HUES64 (cell line): ENCODE data around the gene RHOB.

Experiments used
- H3K27ac ChIP-seq: 2 replicates; pipeline ENCODE4 v1.7.0; 2013; ENCODE audit warnings: low read depth, low read length, inconsistent platforms
- H3K27me3 ChIP-seq: 2 replicates; pipeline ENCODE4 v1.6.1; 2013; ENCODE audit warnings: mild to moderate bottlenecking, low read length; ENCODE audit not compliant: insufficient read depth
- H3K36me3 ChIP-seq: 2 replicates; pipeline ENCODE4 v1.6.1; 2013; ENCODE audit warnings: mild to moderate bottlenecking, low read length; ENCODE audit not compliant: insufficient read depth
- H3K4me1 ChIP-seq: 2 replicates; pipeline ENCODE4 v1.6.1; 2013; ENCODE audit warnings: mild to moderate bottlenecking, low read length, moderate library complexity; ENCODE audit not compliant: insufficient read depth
- H3K4me3 ChIP-seq: 2 replicates; pipeline ENCODE4 v1.5.1; 2013; ENCODE audit warnings: mild to moderate bottlenecking, low read length, moderate library complexity
- H3K9ac ChIP-seq: 2 replicates; pipeline ENCODE4 v1.6.1; 2013; ENCODE audit warnings: mild to moderate bottlenecking, low read depth, low read length
- H3K9me3 ChIP-seq: 2 replicates; pipeline ENCODE4 v1.6.1; 2013; ENCODE audit warnings: low read depth, low read length; ENCODE audit not compliant: insufficient read depth
- WGBS: fragments of 150-250, 120-280 bp; methylation state at CpG from one replicate; pipeline ENCODE4 v1.1.7; 2013; ENCODE audit warnings: missing lambda C conversion rate; 5-methylcytosine and 5-hydroxymethylcytosine counted together

The RHOB gene

DNA sequence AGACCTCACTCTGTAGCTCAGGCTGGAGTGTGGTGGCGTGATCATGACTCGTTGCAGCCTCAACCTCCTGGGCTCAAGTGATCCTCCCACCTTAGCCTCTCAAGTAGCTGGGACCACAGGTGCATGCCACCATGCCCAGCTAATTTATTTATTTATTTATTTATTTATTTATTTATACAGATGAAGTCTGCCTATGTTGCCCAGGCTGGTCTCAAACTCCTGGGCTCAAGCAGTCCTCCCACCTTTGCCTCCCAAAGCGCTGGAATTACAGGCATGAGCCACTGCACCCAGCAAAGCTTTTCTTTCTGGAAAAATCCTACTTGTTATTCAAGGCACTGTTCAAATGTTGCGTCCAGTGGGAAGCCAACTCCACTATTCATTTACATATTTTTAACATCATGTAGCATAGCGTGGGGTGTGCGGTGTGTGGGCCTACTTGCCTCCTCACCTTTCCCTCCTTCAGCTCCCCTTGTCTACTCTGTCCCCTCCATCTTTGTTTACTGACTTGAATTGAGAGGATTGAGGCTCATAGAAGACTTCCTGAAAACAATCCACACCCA is 6.8 kb upstream of the RHOB start:
- H3K27ac ChIP-seq: no peak overlapping the region
- no peak overlapping the region for H3K9ac ChIP-seq
- H3K4me3 ChIP-seq: no peak overlapping the region
- peaks cover 6% of the 10 kb centered on the region for H3K27me3 ChIP-seq
- no peaks in the 10 kb centered on the region for H3K9me3 ChIP-seq
- peaks cover 21% of the 10 kb centered on the region for H3K4me1 ChIP-seq
- no peaks in the 10 kb centered on the region for H3K36me3 ChIP-seq
- WGBS: 95% methylated on average over 6 of the region's 6 CpGs

DNA sequence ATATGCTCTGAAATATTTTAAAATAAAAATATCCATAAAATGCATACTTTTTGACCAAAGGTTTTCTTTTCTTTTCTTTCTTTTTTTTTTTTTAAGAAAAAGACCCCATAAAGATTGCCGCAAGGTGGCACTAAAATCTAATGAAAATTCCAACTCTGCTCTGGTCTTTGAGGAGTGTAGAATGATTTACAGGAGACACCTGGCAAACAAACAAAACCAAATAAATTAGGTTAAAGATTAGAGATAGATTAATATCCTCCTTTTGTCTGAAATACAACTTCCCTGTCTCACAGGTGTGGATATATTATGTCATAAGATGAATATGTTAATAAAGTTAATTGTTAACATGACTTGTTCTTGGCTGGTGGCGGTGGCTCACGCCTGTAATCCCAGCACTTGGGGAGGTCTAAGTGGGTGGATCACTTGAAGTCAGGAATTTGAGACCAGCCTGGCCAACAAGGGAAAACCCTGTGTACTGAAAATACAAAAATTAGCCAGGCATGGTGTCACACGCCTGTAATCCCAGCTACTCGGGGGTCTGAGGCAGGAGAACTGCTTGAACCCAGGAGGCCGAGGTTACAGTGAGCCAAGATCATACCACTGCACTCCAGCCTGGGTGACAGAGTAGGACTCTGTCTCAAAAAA is 3.5 kb upstream of the RHOB start:
- Histone ChIP-seq H3K27ac (no peak overlapping the region), H3K9ac (no peak overlapping the region), H3K9me3 (no peaks in the 10 kb centered on the region), H3K36me3 (no peaks in the 10 kb centered on the region; the same call in 1 of the 2 replicates), H3K4me1 (peaks cover 27% of the 10 kb centered on the region), H3K4me3 (no peak overlapping the region), H3K27me3 (peaks cover 33% of the 10 kb centered on the region)
- WGBS: 86% methylated on average over 5 of the region's 6 CpGs

DNA sequence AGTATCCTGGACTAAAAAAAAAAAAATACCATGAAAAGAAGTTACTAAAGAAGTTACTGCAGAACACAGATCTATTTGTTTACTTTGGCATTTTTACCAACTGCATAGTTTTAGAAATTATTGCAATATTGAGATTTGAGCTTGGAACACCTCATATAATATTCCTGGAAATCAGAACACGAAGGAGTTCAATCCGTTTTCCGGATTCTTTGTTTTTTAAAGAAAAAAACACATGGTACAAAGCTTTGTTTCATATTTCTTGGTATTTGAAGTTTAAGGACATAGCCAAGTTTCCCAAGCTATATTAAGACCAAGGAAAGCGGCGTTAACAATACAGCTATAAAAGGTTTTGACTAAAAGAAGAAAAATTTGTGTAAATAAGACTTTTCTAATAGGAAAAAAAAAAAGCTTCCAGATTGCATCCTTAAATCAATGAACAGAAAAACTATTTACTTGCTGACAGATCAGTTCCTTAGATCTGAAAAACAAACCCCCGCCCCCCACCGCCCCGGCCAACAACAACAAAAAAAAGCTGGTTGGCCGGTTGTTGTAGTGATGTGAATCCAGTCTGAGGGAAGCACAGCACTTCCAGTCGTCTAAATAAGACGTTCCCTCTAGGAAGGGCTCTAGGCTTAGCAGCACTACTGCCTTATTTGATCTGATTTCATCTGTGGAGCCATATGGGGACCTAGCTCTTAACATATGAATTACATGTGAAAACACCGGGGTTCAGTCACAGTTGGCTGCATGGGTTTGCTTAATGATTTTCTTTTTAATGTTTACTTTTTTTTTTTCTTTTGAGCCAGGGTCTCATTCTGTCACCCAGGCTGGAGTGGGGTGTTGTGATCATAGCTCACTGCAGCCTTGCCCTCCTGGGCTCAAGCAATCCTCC is 2.5 kb upstream of the RHOB start:
- WGBS: 53% methylated on average over 9 of the region's 12 CpGs

DNA sequence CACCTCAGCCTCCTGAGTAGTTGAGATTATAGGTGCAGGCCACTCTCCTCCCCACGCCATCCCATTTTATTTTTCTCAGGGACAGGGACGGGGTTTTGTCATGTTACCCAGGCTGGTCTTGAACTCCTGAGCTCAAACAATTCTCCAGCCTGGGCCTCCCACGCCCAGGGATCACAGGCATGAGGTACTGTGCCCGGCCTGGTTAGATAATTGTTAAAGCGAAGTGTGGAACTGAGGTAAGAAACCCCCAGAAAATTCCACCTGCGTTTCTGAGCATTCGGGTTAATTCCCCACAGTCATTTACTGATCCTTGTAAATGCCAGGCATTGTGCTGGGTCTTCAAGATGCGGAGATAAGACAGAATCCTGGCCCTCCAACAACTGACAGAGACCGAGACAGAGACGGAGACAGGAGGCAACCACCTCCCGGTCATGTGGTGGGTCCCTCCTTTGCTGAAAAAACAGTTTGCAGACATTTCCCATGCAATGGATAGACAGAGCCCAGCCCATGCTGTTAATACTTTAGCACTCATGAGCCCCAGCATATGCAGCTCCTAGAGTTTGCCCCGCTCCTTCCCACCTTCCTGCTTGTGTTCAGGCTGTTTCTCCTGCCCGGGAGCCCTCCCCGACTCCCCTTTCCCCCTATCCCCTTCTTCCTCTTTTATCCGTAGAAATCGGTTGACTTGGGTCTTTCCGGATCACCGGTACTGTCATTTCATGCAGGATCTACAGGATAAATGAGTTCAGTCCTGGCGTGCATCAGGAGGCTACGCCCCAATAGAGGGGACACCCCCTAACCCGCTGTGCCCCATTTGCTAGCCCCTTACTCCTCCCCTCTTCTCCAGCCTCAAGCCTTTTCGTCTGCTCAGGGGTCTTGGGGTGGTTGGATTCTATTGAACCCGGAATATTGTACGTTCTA is 1.6 kb upstream of the RHOB start:
- Histone ChIP-seq H3K36me3 (peaks cover 2% of the 10 kb centered on the region; the same call in 1 of the 2 replicates), H3K27ac (no peak overlapping the region), H3K9ac (no peak overlapping the region), H3K4me3 (no peak overlapping the region), H3K4me1 (peaks cover 44% of the 10 kb centered on the region), H3K27me3 (peaks cover 51% of the 10 kb centered on the region), H3K9me3 (no peaks in the 10 kb centered on the region)
- WGBS: 47% methylated on average over 21 of the region's 24 CpGs

More for the DNA sequence above, 2.5 kb upstream of the RHOB start:
- H3K9me3 ChIP-seq: no peaks in the 10 kb centered on the region
- H3K27ac ChIP-seq: no peak overlapping the region
- peaks cover 43% of the 10 kb centered on the region for H3K27me3 ChIP-seq
- H3K4me3 ChIP-seq: no peak overlapping the region
- H3K36me3 ChIP-seq: peaks cover 2% of the 10 kb centered on the region; the same call in 1 of the 2 replicates
- H3K4me1 ChIP-seq: peaks cover 36% of the 10 kb centered on the region
- H3K9ac ChIP-seq: no peak overlapping the region

DNA sequence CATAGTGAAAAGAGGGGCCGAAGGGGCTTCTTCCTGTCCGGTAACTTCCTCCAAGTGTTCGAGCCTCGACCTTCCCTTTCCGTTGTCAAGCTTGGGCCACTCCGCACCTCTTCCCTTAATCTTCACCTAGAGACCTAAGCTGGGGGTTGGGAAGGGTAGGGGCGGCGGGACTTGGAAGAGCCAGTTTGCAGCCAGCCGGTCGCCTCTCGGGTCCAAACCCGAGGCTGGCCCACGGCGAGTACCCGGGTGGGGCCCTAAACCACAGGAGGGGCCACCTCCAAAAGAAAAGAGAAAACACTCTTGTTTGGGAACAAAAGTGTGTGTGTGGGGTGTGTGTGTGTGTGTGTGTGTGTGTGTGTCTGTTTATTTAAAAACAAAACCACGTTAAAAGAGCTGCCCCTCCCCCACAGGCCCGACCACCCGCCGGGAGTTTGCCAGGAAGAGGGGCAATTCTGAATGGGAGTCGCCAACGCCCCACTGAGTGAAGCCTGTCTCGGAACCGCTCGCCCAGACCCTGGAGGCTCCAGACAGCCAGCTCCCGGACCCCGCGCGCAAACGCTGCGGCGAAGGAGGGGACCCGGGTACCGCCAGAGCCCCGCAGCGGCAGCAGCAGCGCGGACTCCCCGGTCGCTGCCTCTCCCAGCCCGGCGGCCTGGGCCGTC is 488 bp upstream of the RHOB start:
- Histone ChIP-seq H3K4me1 (peaks cover 54% of the 10 kb centered on the region), H3K27me3 (peaks cover 60% of the 10 kb centered on the region), H3K4me3 (peak overlapping the region; percentile 90), H3K9ac (peak overlapping the region; percentile 39; the same call in 1 of the 2 replicates), H3K27ac (0 out of 2 replicates have a peak overlapping the region, but pooled peaks have one; percentile 19), H3K9me3 (no peaks in the 10 kb centered on the region), H3K36me3 (peaks cover 2% of the 10 kb centered on the region; the same call in 1 of the 2 replicates)
- WGBS: 3% methylated on average over 39 of the region's 42 CpGs

DNA sequence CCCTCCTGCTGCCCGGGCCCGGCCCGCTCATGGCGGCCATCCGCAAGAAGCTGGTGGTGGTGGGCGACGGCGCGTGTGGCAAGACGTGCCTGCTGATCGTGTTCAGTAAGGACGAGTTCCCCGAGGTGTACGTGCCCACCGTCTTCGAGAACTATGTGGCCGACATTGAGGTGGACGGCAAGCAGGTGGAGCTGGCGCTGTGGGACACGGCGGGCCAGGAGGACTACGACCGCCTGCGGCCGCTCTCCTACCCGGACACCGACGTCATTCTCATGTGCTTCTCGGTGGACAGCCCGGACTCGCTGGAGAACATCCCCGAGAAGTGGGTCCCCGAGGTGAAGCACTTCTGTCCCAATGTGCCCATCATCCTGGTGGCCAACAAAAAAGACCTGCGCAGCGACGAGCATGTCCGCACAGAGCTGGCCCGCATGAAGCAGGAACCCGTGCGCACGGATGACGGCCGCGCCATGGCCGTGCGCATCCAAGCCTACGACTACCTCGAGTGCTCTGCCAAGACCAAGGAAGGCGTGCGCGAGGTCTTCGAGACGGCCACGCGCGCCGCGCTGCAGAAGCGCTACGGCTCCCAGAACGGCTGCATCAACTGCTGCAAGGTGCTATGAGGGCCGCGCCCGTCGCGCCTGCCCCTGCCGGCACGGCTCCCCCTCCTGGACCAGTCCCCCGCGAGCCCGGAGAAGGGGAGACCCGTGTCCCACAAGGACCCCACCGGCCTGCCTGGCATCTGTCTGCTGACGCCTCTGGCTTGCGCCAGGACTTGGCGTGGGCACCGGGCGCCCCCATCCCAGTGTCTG is 767 bp downstream of the RHOB start:
- WGBS: under 1% methylated on average over 78 of the region's 78 CpGs
- H3K36me3 ChIP-seq: peaks cover 2% of the 10 kb centered on the region; the same call in 1 of the 2 replicates
- H3K4me3 ChIP-seq: peak overlapping the region; percentile 90
- peaks cover 72% of the 10 kb centered on the region for H3K27me3 ChIP-seq
- peak overlapping the region; percentile 66; the same call in 1 of the 2 replicates for H3K27ac ChIP-seq
- H3K9me3 ChIP-seq: no peaks in the 10 kb centered on the region
- peak overlapping the region; percentile 81 for H3K9ac ChIP-seq
- H3K4me1 ChIP-seq: peaks cover 48% of the 10 kb centered on the region

GRCh38 chr2:20448246-20448976 is 1.5 kb downstream of the RHOB start:
- Histone ChIP-seq H3K9ac (peak overlapping the region; percentile 81; the same call in 1 of the 2 replicates), H3K27me3 (peaks cover 79% of the 10 kb centered on the region)

GRCh38 chr2:20448977-20449306 is 2.1 kb downstream of the RHOB start:
- peaks cover 44% of the 10 kb centered on the region for H3K4me1 ChIP-seq
- peak overlapping the region; percentile 43; the same call in 1 of the 2 replicates for H3K9ac ChIP-seq
- peaks cover 2% of the 10 kb centered on the region; the same call in 1 of the 2 replicates for H3K36me3 ChIP-seq
- peak overlapping the region; percentile 90 for H3K4me3 ChIP-seq
- H3K9me3 ChIP-seq: no peaks in the 10 kb centered on the region
- 20% methylated on average over 1 of the region's 1 CpG for WGBS
- no peak overlapping the region for H3K27ac ChIP-seq
- H3K27me3 ChIP-seq: peaks cover 84% of the 10 kb centered on the region

More at GRCh38 chr2:20448246-20448976, 1.5 kb downstream of the RHOB start:
- peaks cover 47% of the 10 kb centered on the region for H3K4me1 ChIP-seq
- peaks cover 2% of the 10 kb centered on the region; the same call in 1 of the 2 replicates for H3K36me3 ChIP-seq
- H3K4me3 ChIP-seq: peak overlapping the region; percentile 90
- no peak overlapping the region for H3K27ac ChIP-seq
- no peaks in the 10 kb centered on the region for H3K9me3 ChIP-seq
- WGBS: 3% methylated on average over 23 of the region's 26 CpGs

- Histone ChIP-seq H3K9ac (no peak overlapping the region), H3K4me3 (peak overlapping the region; percentile 90; the same call in 1 of the 2 replicates), H3K27ac (peak overlapping the region; percentile 22; the same call in 1 of the 2 replicates), H3K9me3 (no peaks in the 10 kb centered on the region), H3K36me3 (peaks cover 2% of the 10 kb centered on the region; the same call in 1 of the 2 replicates), H3K4me1 (peaks cover 37% of the 10 kb centered on the region), H3K27me3 (peaks cover 82% of the 10 kb centered on the region)
- WGBS: 43% methylated on average over 7 of the region's 7 CpGs
These were observed 2.8 kb downstream of the RHOB start for GRCh38 chr2:20449501-20450200.
